ENCODE measurements around the gene CTXN3.

The CTXN3 gene

GRCh38 chr5:127650022-127650421 is 1.1 kb downstream of the CTXN3 start:
- no peak overlapping the region for H3K27ac ChIP-seq (ENCODE audit: low read depth in 2 of 2, low read length in 2 of 2)
- H3K36me3 ChIP-seq (ENCODE audit: control insufficient read depth in 2 of 2, insufficient read depth in 2 of 2, low read length in 2 of 2): no peaks in the 10 kb centered on the region
- no peaks in the 10 kb centered on the region for H3K9me3 ChIP-seq (ENCODE audit: control insufficient read depth in 2 of 2, low read length in 2 of 2)
- H3K9ac ChIP-seq (ENCODE audit: low read depth in 1 of 2, low read length in 2 of 2): no peak overlapping the region
- H3K4me1 ChIP-seq (ENCODE audit: control insufficient read depth in 2 of 2, insufficient read depth in 2 of 2, low read length in 2 of 2): no peaks in the 10 kb centered on the region
- no peaks in the 10 kb centered on the region for H3K27me3 ChIP-seq (ENCODE audit: control insufficient read depth in 2 of 2, insufficient read depth in 2 of 2, low read length in 2 of 2)
- H3K4me3 ChIP-seq (ENCODE audit: low read length in 2 of 2): no peak overlapping the region

- H3K4me1 ChIP-seq (ENCODE audit: control insufficient read depth in 2 of 2, insufficient read depth in 2 of 2, low read length in 2 of 2): no peaks in the 10 kb centered on the region
- no peak overlapping the region for H3K4me3 ChIP-seq (ENCODE audit: low read length in 2 of 2)
- H3K27ac ChIP-seq (ENCODE audit: low read depth in 2 of 2, low read length in 2 of 2): no peak overlapping the region
Observed at GRCh38 chr5:127650649-127651048, 1.8 kb downstream of the CTXN3 start.

GRCh38 chr5:127652952-127653611 is 4.2 kb downstream of the CTXN3 start:
- Histone ChIP-seq H3K27ac (ENCODE audit: low read depth in 2 of 2, low read length in 2 of 2) (no peak overlapping the region), H3K4me3 (ENCODE audit: low read length in 2 of 2) (no peak overlapping the region), H3K9me3 (ENCODE audit: control insufficient read depth in 2 of 2, low read length in 2 of 2) (no peaks in the 10 kb centered on the region), H3K4me1 (ENCODE audit: control insufficient read depth in 2 of 2, insufficient read depth in 2 of 2, low read length in 2 of 2) (no peaks in the 10 kb centered on the region), H3K9ac (ENCODE audit: low read depth in 1 of 2, low read length in 2 of 2) (no peak overlapping the region), H3K36me3 (ENCODE audit: control insufficient read depth in 2 of 2, insufficient read depth in 2 of 2, low read length in 2 of 2) (no peaks in the 10 kb centered on the region), H3K27me3 (ENCODE audit: control insufficient read depth in 2 of 2, insufficient read depth in 2 of 2, low read length in 2 of 2) (no peaks in the 10 kb centered on the region)

More at GRCh38 chr5:127650649-127651048, 1.8 kb downstream of the CTXN3 start:
- H3K9ac ChIP-seq (ENCODE audit: low read depth in 1 of 2, low read length in 2 of 2): no peak overlapping the region
- H3K36me3 ChIP-seq (ENCODE audit: control insufficient read depth in 2 of 2, insufficient read depth in 2 of 2, low read length in 2 of 2): no peaks in the 10 kb centered on the region
- H3K27me3 ChIP-seq (ENCODE audit: control insufficient read depth in 2 of 2, insufficient read depth in 2 of 2, low read length in 2 of 2): no peaks in the 10 kb centered on the region
- H3K9me3 ChIP-seq (ENCODE audit: control insufficient read depth in 2 of 2, low read length in 2 of 2): no peaks in the 10 kb centered on the region

GRCh38 chr5:127656825-127657224 is 7.9 kb downstream of the CTXN3 start:
- Histone ChIP-seq H3K4me3 (ENCODE audit: low read length in 2 of 2) (no peak overlapping the region), H3K4me1 (ENCODE audit: control insufficient read depth in 2 of 2, insufficient read depth in 2 of 2, low read length in 2 of 2) (no peaks in the 10 kb centered on the region), H3K27me3 (ENCODE audit: control insufficient read depth in 2 of 2, insufficient read depth in 2 of 2, low read length in 2 of 2) (no peaks in the 10 kb centered on the region), H3K9ac (ENCODE audit: low read depth in 1 of 2, low read length in 2 of 2) (no peak overlapping the region), H3K36me3 (ENCODE audit: control insufficient read depth in 2 of 2, insufficient read depth in 2 of 2, low read length in 2 of 2) (no peaks in the 10 kb centered on the region), H3K27ac (ENCODE audit: low read depth in 2 of 2, low read length in 2 of 2) (no peak overlapping the region), H3K9me3 (ENCODE audit: control insufficient read depth in 2 of 2, low read length in 2 of 2) (no peaks in the 10 kb centered on the region)

GRCh38 chr5:127660047-127660733 is 11.3 kb downstream of the CTXN3 start:
- Histone ChIP-seq H3K9ac (ENCODE audit: low read depth in 1 of 2, low read length in 2 of 2) (no peak overlapping the region), H3K27me3 (ENCODE audit: control insufficient read depth in 2 of 2, insufficient read depth in 2 of 2, low read length in 2 of 2) (no peaks in the 10 kb centered on the region)

GRCh38 chr5:127664093-127664492 is 15.2 kb downstream of the CTXN3 start:
- Histone ChIP-seq H3K4me1 (ENCODE audit: control insufficient read depth in 2 of 2, insufficient read depth in 2 of 2, low read length in 2 of 2) (no peaks in the 10 kb centered on the region), H3K27ac (ENCODE audit: low read depth in 2 of 2, low read length in 2 of 2) (no peak overlapping the region), H3K4me3 (ENCODE audit: low read length in 2 of 2) (no peak overlapping the region), H3K9me3 (ENCODE audit: control insufficient read depth in 2 of 2, low read length in 2 of 2) (no peaks in the 10 kb centered on the region), H3K9ac (ENCODE audit: low read depth in 1 of 2, low read length in 2 of 2) (no peak overlapping the region), H3K36me3 (ENCODE audit: control insufficient read depth in 2 of 2, insufficient read depth in 2 of 2, low read length in 2 of 2) (no peaks in the 10 kb centered on the region), H3K27me3 (ENCODE audit: control insufficient read depth in 2 of 2, insufficient read depth in 2 of 2, low read length in 2 of 2) (no peaks in the 10 kb centered on the region)

More at GRCh38 chr5:127660047-127660733, 11.3 kb downstream of the CTXN3 start:
- Histone ChIP-seq H3K9me3 (ENCODE audit: control insufficient read depth in 2 of 2, low read length in 2 of 2) (no peaks in the 10 kb centered on the region), H3K36me3 (ENCODE audit: control insufficient read depth in 2 of 2, insufficient read depth in 2 of 2, low read length in 2 of 2) (no peaks in the 10 kb centered on the region), H3K4me3 (ENCODE audit: low read length in 2 of 2) (no peak overlapping the region), H3K4me1 (ENCODE audit: control insufficient read depth in 2 of 2, insufficient read depth in 2 of 2, low read length in 2 of 2) (no peaks in the 10 kb centered on the region), H3K27ac (ENCODE audit: low read depth in 2 of 2, low read length in 2 of 2) (no peak overlapping the region)

- H3K9me3 ChIP-seq (ENCODE audit: control insufficient read depth in 2 of 2, low read length in 2 of 2): no peaks in the 10 kb centered on the region
- H3K27ac ChIP-seq (ENCODE audit: low read depth in 2 of 2, low read length in 2 of 2): no peak overlapping the region
- H3K4me1 ChIP-seq (ENCODE audit: control insufficient read depth in 2 of 2, insufficient read depth in 2 of 2, low read length in 2 of 2): no peaks in the 10 kb centered on the region
- H3K36me3 ChIP-seq (ENCODE audit: control insufficient read depth in 2 of 2, insufficient read depth in 2 of 2, low read length in 2 of 2): no peaks in the 10 kb centered on the region
- no peaks in the 10 kb centered on the region for H3K27me3 ChIP-seq (ENCODE audit: control insufficient read depth in 2 of 2, insufficient read depth in 2 of 2, low read length in 2 of 2)
- no peak overlapping the region for H3K4me3 ChIP-seq (ENCODE audit: low read length in 2 of 2)
- no peak overlapping the region for H3K9ac ChIP-seq (ENCODE audit: low read depth in 1 of 2, low read length in 2 of 2)
Observed at GRCh38 chr5:127665641-127666040, 16.8 kb downstream of the CTXN3 start.

- Histone ChIP-seq H3K9me3 (ENCODE audit: control insufficient read depth in 2 of 2, low read length in 2 of 2) (no peaks in the 10 kb centered on the region), H3K36me3 (ENCODE audit: control insufficient read depth in 2 of 2, insufficient read depth in 2 of 2, low read length in 2 of 2) (no peaks in the 10 kb centered on the region), H3K27me3 (ENCODE audit: control insufficient read depth in 2 of 2, insufficient read depth in 2 of 2, low read length in 2 of 2) (no peaks in the 10 kb centered on the region), H3K4me3 (ENCODE audit: low read length in 2 of 2) (no peak overlapping the region), H3K9ac (ENCODE audit: low read depth in 1 of 2, low read length in 2 of 2) (no peak overlapping the region), H3K27ac (ENCODE audit: low read depth in 2 of 2, low read length in 2 of 2) (no peak overlapping the region), H3K4me1 (ENCODE audit: control insufficient read depth in 2 of 2, insufficient read depth in 2 of 2, low read length in 2 of 2) (no peaks in the 10 kb centered on the region)
Observed at GRCh38 chr5:127666043-127666716, 17.3 kb downstream of the CTXN3 start.

GRCh38 chr5:127667926-127668325 is 19.0 kb downstream of the CTXN3 start:
- Histone ChIP-seq H3K4me3 (ENCODE audit: low read length in 2 of 2) (no peak overlapping the region), H3K27ac (ENCODE audit: low read depth in 2 of 2, low read length in 2 of 2) (no peak overlapping the region), H3K9ac (ENCODE audit: low read depth in 1 of 2, low read length in 2 of 2) (no peak overlapping the region), H3K36me3 (ENCODE audit: control insufficient read depth in 2 of 2, insufficient read depth in 2 of 2, low read length in 2 of 2) (no peaks in the 10 kb centered on the region), H3K9me3 (ENCODE audit: control insufficient read depth in 2 of 2, low read length in 2 of 2) (no peaks in the 10 kb centered on the region), H3K4me1 (ENCODE audit: control insufficient read depth in 2 of 2, insufficient read depth in 2 of 2, low read length in 2 of 2) (no peaks in the 10 kb centered on the region), H3K27me3 (ENCODE audit: control insufficient read depth in 2 of 2, insufficient read depth in 2 of 2, low read length in 2 of 2) (no peaks in the 10 kb centered on the region)

GRCh38 chr5:127671218-127671617 is 22.3 kb downstream of the CTXN3 start:
- H3K27me3 ChIP-seq (ENCODE audit: control insufficient read depth in 2 of 2, insufficient read depth in 2 of 2, low read length in 2 of 2): no peaks in the 10 kb centered on the region
- H3K9me3 ChIP-seq (ENCODE audit: control insufficient read depth in 2 of 2, low read length in 2 of 2): no peaks in the 10 kb centered on the region
- H3K4me1 ChIP-seq (ENCODE audit: control insufficient read depth in 2 of 2, insufficient read depth in 2 of 2, low read length in 2 of 2): no peaks in the 10 kb centered on the region
- no peaks in the 10 kb centered on the region for H3K36me3 ChIP-seq (ENCODE audit: control insufficient read depth in 2 of 2, insufficient read depth in 2 of 2, low read length in 2 of 2)
- H3K4me3 ChIP-seq (ENCODE audit: low read length in 2 of 2): no peak overlapping the region
- no peak overlapping the region for H3K9ac ChIP-seq (ENCODE audit: low read depth in 1 of 2, low read length in 2 of 2)
- H3K27ac ChIP-seq (ENCODE audit: low read depth in 2 of 2, low read length in 2 of 2): no peak overlapping the region

All from mucosa of rectum (tissue), 2 donors.